HepG2 (cell line): ENCODE data around the gene PROCR. TPM values are rescaled to one million over a fixed set of nuclear protein-coding genes. Genes with fewer than 3 reads are reported as not detected.

ENCODE experiments used
- ATAC-seq: fragments of 200-7000 bp; cut with Tn5 transposase; 3 replicates; pipeline ENCODE4 v1.9.1; 2020; ENCODE audit warnings: mild to moderate bottlenecking, moderate library complexity
- BruUV-seq: library from RNA; stranded (reverse); fragments of 400-500 nt; replicated peaks from 2 replicates; lab custom pipeline; 2021; lab: Mats Ljungman, UMichigan
- CTCF ChIA-PET: fragments of 300-600 bp; formaldehyde crosslinking; extraction: SDS; loops from one replicate; lab custom pipeline; 2021; ENCODE audit warnings: low total read pairs, inconsistent platforms, low intra/inter-chr PET ratio; lab: Yijun Ruan, JAX
- POLR2A ChIA-PET: fragments of 350-600 bp; sonication (Branson Sonifier 250); formaldehyde crosslinking; loops from one replicate; lab custom pipeline; 2020; ENCODE audit warnings: antibody characterized with exemption, inconsistent platforms; lab: Yijun Ruan, JAX
- DNase-seq: peaks from one replicate; pipeline ENCODE4 v3.0.0-alpha.2; 2015; ENCODE audit warnings: low spot score
- FAIRE-seq: peaks from 3 replicates; lab custom pipeline; 2011; peaks lifted over from hg19 to GRCh38; lab: Jason Lieb, UNC
- H2AFZ ChIP-seq: one replicate; pipeline ENCODE4 v1.6.1; 2011; ENCODE audit warnings: low read length, inconsistent platforms
- H3K27ac ChIP-seq: fragments of 300-600 bp; 3 replicates; pipeline ENCODE4 v1.8.0; 2011; ENCODE audit warnings: mixed run types, mild to moderate bottlenecking, mixed read lengths, low read length, inconsistent platforms; ENCODE audit not compliant: insufficient read depth; ENCODE audit errors: extremely low read length
- H3K27me3 ChIP-seq, 2 experiments: fragments of 200-600 bp in 1 of 2; 2 replicates in 1 of 2; 3 replicates in 1 of 2; pipeline versions ENCODE4 v1.6.0 to v1.8.0; 2011; ENCODE audit warnings: low read length in 2 of 2, mild to moderate bottlenecking in 2 of 2, moderate library complexity in 2 of 2, inconsistent platforms in 1 of 2; ENCODE audit not compliant: insufficient read depth in 2 of 2, control insufficient read depth in 1 of 2
- H3K36me3 ChIP-seq, 2 experiments: fragments of 200-600 bp in 1 of 2; replicated peaks in 1 of 2; 2 replicates in 1 of 2; 3 replicates in 1 of 2; pipeline versions ENCODE4 v1.5.1 to v1.8.0; 2011; ENCODE audit warnings: low read length in 2 of 2, inconsistent platforms in 1 of 2; ENCODE audit not compliant: insufficient read depth in 2 of 2, control insufficient read depth in 1 of 2
- H3K4me1 ChIP-seq: 2 replicates; pipeline ENCODE4 v1.5.1; 2012; ENCODE audit warnings: low read length, inconsistent platforms; ENCODE audit not compliant: insufficient read depth
- H3K4me2 ChIP-seq: 2 replicates; pipeline ENCODE4 v1.6.0; 2011; ENCODE audit warnings: low read depth, low read length, inconsistent platforms
- H3K4me3 ChIP-seq, 3 experiments: fragments of 200-600 bp in 1 of 3; sonication (generic), shearing (Covaris generic) in 1 of 3; replicated peaks in 1 of 3; 2 replicates each; pipeline ENCODE4 v1.5.1; 2011 to 2016; ENCODE audit warnings: low read length in 3 of 3, inconsistent platforms in 2 of 3, low read depth in 2 of 3, mild to moderate bottlenecking in 2 of 3, control low read depth in 1 of 3, mixed read lengths in 1 of 3; ENCODE audit not compliant: insufficient read depth in 1 of 3
- H3K79me2 ChIP-seq: one replicate; pipeline ENCODE4 v1.6.1; 2011; ENCODE audit warnings: low read length, inconsistent platforms; ENCODE audit not compliant: insufficient read depth
- H3K9ac ChIP-seq: 2 replicates; pipeline ENCODE4 v1.6.0; 2011; ENCODE audit warnings: mild to moderate bottlenecking, low read depth, low read length, inconsistent platforms; ENCODE audit not compliant: insufficient read depth
- H3K9me3 ChIP-seq: 2 replicates; pipeline ENCODE4 v1.5.1; 2012; ENCODE audit warnings: mild to moderate bottlenecking, low read length
- H4K20me1 ChIP-seq: 2 replicates; pipeline ENCODE4 v1.6.0; 2011; ENCODE audit warnings: inconsistent platforms, mild to moderate bottlenecking, low read length, moderate library complexity; ENCODE audit not compliant: insufficient read depth
- CHCHD3 ChIP-seq: sonication (generic); formaldehyde crosslinking; IDR thresholded peaks from 2 replicates; pipeline ENCODE4 v1.8.0; 2022; ENCODE audit warnings: mild to moderate bottlenecking, missing genetic modification reagents, moderate library complexity
- FOXO1 ChIP-seq: sonication (generic); formaldehyde crosslinking; IDR thresholded peaks from 2 replicates; pipeline ENCODE4 v1.4.0; 2020; ENCODE audit warnings: missing genetic modification reagents
- HNRNPK ChIP-seq: fragments of 200-400 bp; formaldehyde crosslinking; IDR thresholded peaks from 2 replicates; pipeline ENCODE4 v1.6.1; 2018; ENCODE audit warnings: low read length, low read depth, moderate library complexity, mild to moderate bottlenecking; ENCODE audit not compliant: poor library complexity, severe bottlenecking
- KMT2B ChIP-seq: IDR thresholded peaks from 2 replicates; pipeline ENCODE4 v1.6.1; 2016; ENCODE audit warnings: missing genetic modification reagents, missing compliant biosample characterization
- MEIS1 ChIP-seq: sonication (generic); formaldehyde crosslinking; IDR thresholded peaks from 2 replicates; pipeline ENCODE4 v1.9.0; 2021; ENCODE audit warnings: mild to moderate bottlenecking, missing genetic modification reagents, moderate library complexity, borderline replicate concordance
- NFAT5 ChIP-seq: sonication (generic); formaldehyde crosslinking; IDR thresholded peaks from 2 replicates; pipeline ENCODE4 v1.4.0; 2020; ENCODE audit warnings: missing genetic modification reagents
- NR2F1 ChIP-seq, 2 experiments: fragments of 450-650 bp in 1 of 2; formaldehyde crosslinking in 1 of 2; IDR thresholded peaks; 2 replicates each; pipeline versions ENCODE4 v1.5.0 to v1.6.1; 2016 to 2020; ENCODE audit warnings: mild to moderate bottlenecking in 1 of 2, missing compliant biosample characterization in 1 of 2, missing genetic modification reagents in 1 of 2, moderate library complexity in 1 of 2
- ZNF510 ChIP-seq: sonication (generic); formaldehyde crosslinking; IDR thresholded peaks from 2 replicates; pipeline ENCODE4 v1.4.0; 2020; ENCODE audit warnings: low read depth, mild to moderate bottlenecking, missing genetic modification reagents
- ZNF570 ChIP-seq: sonication (generic); formaldehyde crosslinking; IDR thresholded peaks from 2 replicates; pipeline ENCODE4 v1.4.0; 2020; ENCODE audit warnings: mild to moderate bottlenecking, missing genetic modification reagents, borderline replicate concordance
- ZNF674 ChIP-seq: sonication (generic); formaldehyde crosslinking; IDR thresholded peaks from 2 replicates; pipeline ENCODE4 v1.5.0; 2020; ENCODE audit warnings: low read depth, mild to moderate bottlenecking, missing genetic modification reagents
- WGBS: methylation state at CpG from one replicate; pipeline ENCODE4 v1.1.6; 2017; ENCODE audit warnings: low lambda C conversion rate; 5-methylcytosine and 5-hydroxymethylcytosine counted together
- in situ Hi-C: cut with HindIII; loops from 2 replicates; pipeline ENCODE4 v1.10.0; 2017; ENCODE audit warnings: low pct_unique_long_range_greater_than_20kb; ENCODE audit not compliant: extremely low pct_ligation_motif_present
- intact Hi-C: fragments of 100-400 bp; cut with micrococcal nuclease; formaldehyde crosslinking; loops from one replicate; pipeline ENCODE4 v1.10.0; 2022; ENCODE audit not compliant: unreplicated experiment
- polyA plus RNA-seq, 8 experiments: library from polyadenylated mRNA; depleted of rRNA in 3 of 8; stranded (reverse) in 7 of 8; unstranded in 1 of 8; fragments of >200 nt; fragmentation: Illumina TruSeq in 4 of 8; extraction: Trizol in 4 of 8; gene quantifications; 2 replicates each; pipeline versions ENCODE4 v1.2.1 to v1.2.3, GENCODE V29; 2011 to 2016; ENCODE audit warnings: low read depth in 4 of 8, missing spikeins in 1 of 8, mixed read lengths in 1 of 8; ENCODE audit not compliant: insufficient read depth in 1 of 8
- total RNA-seq, 5 experiments: library from RNA; depleted of rRNA; stranded (reverse); fragments of >200 nt; fragmentation: Illumina TruSeq; extraction: Trizol; gene quantifications; 2 replicates each; pipeline ENCODE4 v1.2.3, GENCODE V29; 2016; ENCODE audit warnings: low read depth in 1 of 5

Gene PROCR
- total and polyA plus RNA-seq, 2 of the 13 experiments (the other 11 are each of a cell fraction or from before 2014, with no cell fraction given) = 1.4 to 1.7 TPM

- POLR2A ChIA-PET = no interaction called here
- no peaks in the 10 kb centered on the region; a peak in 1 of 5 replicates for H3K27me3 ChIP-seq
- no peak overlapping the region; the same call in 1 of the 2 replicates for H3K9ac ChIP-seq
- peak overlapping the region in 1 of 3 experiments; percentile 60; a peak in 1 of 6 replicates for H3K4me3 ChIP-seq
- H3K4me2 ChIP-seq = peak overlapping the region; percentile 69
- TF ChIP-seq HNRNPK (peak; percentile 80), CHCHD3 (CRISPR knock-in tag) (no peak)
- TF ChIP-seq, all 625 proteins: peak for 1
- Histone ChIP-seq H3K9me3 (no peaks in the 10 kb centered on the region), H3K36me3 (no peaks in the 10 kb centered on the region), H2AFZ (peak overlapping the region; percentile 72), H3K4me1 (peaks cover 38% of the 10 kb centered on the region), H3K79me2 (no peaks in the 10 kb centered on the region), H3K27ac (no peak overlapping the region), H4K20me1 (no peaks in the 10 kb centered on the region)
- no peak for ATAC-seq
- in situ Hi-C loops (no loop called here), intact Hi-C loops (no loop called here)
- WGBS = 81% methylated on average over 3 of the region's 3 CpGs
- CTCF ChIA-PET = no interaction called here
- DNase-seq = no peak
- FAIRE-seq = no peak
- no TSS peak for BruUV-seq
Observed at GRCh38 chr20:35172434-35172806, 548 bp downstream of the PROCR start.

- peaks cover 37% of the 10 kb centered on the region for H3K4me1 ChIP-seq
- ATAC-seq = no peak
- no peak overlapping the region for H2AFZ ChIP-seq
- no TSS peak for BruUV-seq
- ChIA-PET CTCF (no interaction called here), POLR2A (interaction anchor here (1.6 to 3.7 kb wide), 2 partner anchors 14 to 26 kb away, joined by 8 to 33 read pairs; partner anchors contain the start of gene EDEM2)
- no peak overlapping the region for H3K27ac ChIP-seq
- H3K27me3 ChIP-seq = no peaks in the 10 kb centered on the region; a peak in 1 of 5 replicates
- WGBS = 97% methylated on average over 12 of the region's 12 CpGs
- in situ Hi-C loops (no loop called here), intact Hi-C loops (loop anchor here (2.0 kb wide), 1 partner anchor 27 kb away; the partner anchor contains the start of gene EDEM2)
- no peaks in the 10 kb centered on the region for H3K79me2 ChIP-seq
- H3K9ac ChIP-seq = no peak overlapping the region
- H3K9me3 ChIP-seq = no peaks in the 10 kb centered on the region
- DNase-seq = no peak
- peak overlapping the region; percentile 63 for H3K4me2 ChIP-seq
- H3K36me3 ChIP-seq = no peaks in the 10 kb centered on the region
- no peaks in the 10 kb centered on the region for H4K20me1 ChIP-seq
- H3K4me3 ChIP-seq = peak overlapping the region in 1 of 3 experiments; percentile 49; a peak in 1 of 6 replicates
- no peak for FAIRE-seq
- no peak for TF ChIP-seq NFAT5
- no peak for TF ChIP-seq FOXO1 (CRISPR knock-in tag)
- no peak for TF ChIP-seq ZNF570
- TF ChIP-seq NR2F1 (CRISPR knock-in tag; IDR thresholded peaks at IDR 0.05) = no peak
- TF ChIP-seq ZNF674 (CRISPR knock-in tag) = 0 out of 2 replicates have a peak, but pooled peaks have one; percentile 4
- TF ChIP-seq KMT2B = no peak
- TF ChIP-seq ZNF510 (CRISPR knock-in tag) = no peak
- peak; percentile 1; the same call in 1 of the 2 replicates for TF ChIP-seq MEIS1 (CRISPR knock-in tag)
Observed at GRCh38 chr20:35173576-35174192, 1.8 kb downstream of the PROCR start.
